Type B pancreatic cell (in vitro differentiated cells): ENCODE results near the gene HSPA1A. TPM values are rescaled to one million over a fixed set of nuclear protein-coding genes. Genes with fewer than 3 reads are reported as not detected.
A peak's percentile ranks its signal among the peaks of the same experiment; 100 is the strongest.
"Not testable (repeated sequence)": the region's sequence is repeated elsewhere in the genome, so short reads cannot be mapped to it uniquely, and the experiment has no call there.

Experiments
- DNase-seq: peaks from one replicate; pipeline ENCODE4 v3.0.0; 2021; ENCODE audit warnings: mixed read lengths; ENCODE audit not compliant: unreplicated experiment; ENCODE audit errors: extremely low spot score
- H3K27ac Mint-ChIP-seq: 2 replicates; pipeline ENCODE4 v1.8.0; 2021; ENCODE audit warnings: mild to moderate bottlenecking, mixed read lengths
- H3K27me3 Mint-ChIP-seq: 2 replicates; pipeline ENCODE4 v1.8.0; 2021; ENCODE audit warnings: mixed read lengths
- H3K36me3 Mint-ChIP-seq: 2 replicates; pipeline ENCODE4 v1.8.0; 2021; ENCODE audit warnings: mixed read lengths
- H3K4me1 Mint-ChIP-seq: one replicate; pipeline ENCODE4 v1.8.0; 2021; ENCODE audit warnings: mixed read lengths; ENCODE audit not compliant: unreplicated experiment
- H3K4me3 Mint-ChIP-seq: 2 replicates; pipeline ENCODE4 v1.8.0; 2021; ENCODE audit warnings: mild to moderate bottlenecking, mixed read lengths
- H3K9me3 Mint-ChIP-seq: 2 replicates; pipeline ENCODE4 v1.8.0; 2021; ENCODE audit warnings: mixed read lengths
- total RNA-seq: library from RNA; stranded (reverse); gene quantifications from 2 replicates; pipeline ENCODE4 v1.2.1, GENCODE V29; 2021; ENCODE audit warnings: low replicate concordance
- TF ChIP-seq, protein P1 (sequence below): fragments of 200-600 bp; sonication (generic); conservative IDR thresholded peaks from 2 replicates; pipeline ENCODE4 v1.5.0; 2021; ENCODE audit warnings: antibody characterized with exemption, mild to moderate bottlenecking

HSPA1A gene
- total RNA-seq, 1 donor from 2014 or later, result 45.7 TPM

DNA sequence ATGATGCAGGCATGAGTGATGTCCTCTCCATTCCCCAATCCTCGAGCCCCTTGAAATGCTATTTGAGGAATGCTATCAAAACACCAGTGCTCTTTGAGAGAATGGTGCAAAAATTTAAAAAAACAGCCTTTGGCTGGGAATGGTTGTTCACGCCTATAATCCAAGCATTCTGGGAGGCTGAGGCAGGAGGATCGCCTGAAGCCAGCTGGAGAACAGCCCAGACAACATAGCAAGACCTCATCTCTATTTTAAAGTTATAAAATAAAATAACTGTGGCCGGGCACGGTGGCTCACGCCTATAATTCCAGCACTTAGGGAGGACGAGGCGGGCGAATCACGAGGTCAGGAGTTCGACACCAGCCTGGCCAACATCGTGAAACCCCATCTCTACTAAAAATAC, 15.6 kb upstream of the HSPA1A start:
- TF ChIP-seq, protein P1, sequence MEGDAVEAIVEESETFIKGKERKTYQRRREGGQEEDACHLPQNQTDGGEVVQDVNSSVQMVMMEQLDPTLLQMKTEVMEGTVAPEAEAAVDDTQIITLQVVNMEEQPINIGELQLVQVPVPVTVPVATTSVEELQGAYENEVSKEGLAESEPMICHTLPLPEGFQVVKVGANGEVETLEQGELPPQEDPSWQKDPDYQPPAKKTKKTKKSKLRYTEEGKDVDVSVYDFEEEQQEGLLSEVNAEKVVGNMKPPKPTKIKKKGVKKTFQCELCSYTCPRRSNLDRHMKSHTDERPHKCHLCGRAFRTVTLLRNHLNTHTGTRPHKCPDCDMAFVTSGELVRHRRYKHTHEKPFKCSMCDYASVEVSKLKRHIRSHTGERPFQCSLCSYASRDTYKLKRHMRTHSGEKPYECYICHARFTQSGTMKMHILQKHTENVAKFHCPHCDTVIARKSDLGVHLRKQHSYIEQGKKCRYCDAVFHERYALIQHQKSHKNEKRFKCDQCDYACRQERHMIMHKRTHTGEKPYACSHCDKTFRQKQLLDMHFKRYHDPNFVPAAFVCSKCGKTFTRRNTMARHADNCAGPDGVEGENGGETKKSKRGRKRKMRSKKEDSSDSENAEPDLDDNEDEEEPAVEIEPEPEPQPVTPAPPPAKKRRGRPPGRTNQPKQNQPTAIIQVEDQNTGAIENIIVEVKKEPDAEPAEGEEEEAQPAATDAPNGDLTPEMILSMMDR, result no peak
- no peaks in the 10 kb centered on the region for H3K9me3 Mint-ChIP-seq
- H3K27ac Mint-ChIP-seq, result no peak overlapping the region
- no peak for DNase-seq
- H3K4me1 Mint-ChIP-seq, result no peaks in the 10 kb centered on the region
- H3K36me3 Mint-ChIP-seq, result peaks cover 3% of the 10 kb centered on the region
- no peaks in the 10 kb centered on the region for H3K27me3 Mint-ChIP-seq
- no peak overlapping the region for H3K4me3 Mint-ChIP-seq

GRCh38 chr6:31801031-31801927, 14.1 kb upstream of the HSPA1A start:
- H3K4me3 Mint-ChIP-seq, H3K9me3 Mint-ChIP-seq, H3K27ac Mint-ChIP-seq, H3K4me1 Mint-ChIP-seq, H3K36me3 Mint-ChIP-seq, H3K27me3 Mint-ChIP-seq, DNase-seq: not testable (repeated sequence)

DNA sequence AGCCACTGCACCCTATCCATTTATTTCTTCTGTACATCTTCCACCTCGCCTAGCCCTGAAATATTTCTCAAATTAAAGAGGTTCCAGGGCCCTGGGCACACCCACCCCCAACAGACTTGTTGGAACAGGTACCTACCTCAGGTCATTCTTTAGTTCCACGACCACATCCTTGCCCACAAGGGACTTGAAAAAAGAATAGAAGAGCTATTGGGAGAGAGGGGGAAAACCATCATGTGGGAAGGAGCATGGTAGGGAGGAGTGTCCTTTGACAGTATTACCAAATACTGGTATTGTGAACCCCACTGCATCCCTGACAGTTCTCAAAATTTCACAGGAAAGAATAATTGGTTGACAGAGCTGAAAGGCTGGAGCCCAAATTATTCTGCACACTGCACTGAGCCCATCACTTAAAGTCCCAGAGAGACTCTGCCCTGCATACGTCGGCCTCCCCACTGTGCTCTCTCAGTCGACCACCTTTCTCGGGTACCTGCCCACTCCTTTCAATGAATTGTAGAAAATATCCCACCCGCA, 9.3 kb upstream of the HSPA1A start:
- DNase-seq, result no peak
- Mint-ChIP-seq H3K4me3 (peak overlapping the region; percentile 92), H3K27me3 (no peaks in the 10 kb centered on the region), H3K4me1 (peaks cover 10% of the 10 kb centered on the region), H3K27ac (peak overlapping the region; percentile 85), H3K36me3 (peaks cover 3% of the 10 kb centered on the region), H3K9me3 (no peaks in the 10 kb centered on the region)
- TF ChIP-seq, protein P1, result no peak

DNA sequence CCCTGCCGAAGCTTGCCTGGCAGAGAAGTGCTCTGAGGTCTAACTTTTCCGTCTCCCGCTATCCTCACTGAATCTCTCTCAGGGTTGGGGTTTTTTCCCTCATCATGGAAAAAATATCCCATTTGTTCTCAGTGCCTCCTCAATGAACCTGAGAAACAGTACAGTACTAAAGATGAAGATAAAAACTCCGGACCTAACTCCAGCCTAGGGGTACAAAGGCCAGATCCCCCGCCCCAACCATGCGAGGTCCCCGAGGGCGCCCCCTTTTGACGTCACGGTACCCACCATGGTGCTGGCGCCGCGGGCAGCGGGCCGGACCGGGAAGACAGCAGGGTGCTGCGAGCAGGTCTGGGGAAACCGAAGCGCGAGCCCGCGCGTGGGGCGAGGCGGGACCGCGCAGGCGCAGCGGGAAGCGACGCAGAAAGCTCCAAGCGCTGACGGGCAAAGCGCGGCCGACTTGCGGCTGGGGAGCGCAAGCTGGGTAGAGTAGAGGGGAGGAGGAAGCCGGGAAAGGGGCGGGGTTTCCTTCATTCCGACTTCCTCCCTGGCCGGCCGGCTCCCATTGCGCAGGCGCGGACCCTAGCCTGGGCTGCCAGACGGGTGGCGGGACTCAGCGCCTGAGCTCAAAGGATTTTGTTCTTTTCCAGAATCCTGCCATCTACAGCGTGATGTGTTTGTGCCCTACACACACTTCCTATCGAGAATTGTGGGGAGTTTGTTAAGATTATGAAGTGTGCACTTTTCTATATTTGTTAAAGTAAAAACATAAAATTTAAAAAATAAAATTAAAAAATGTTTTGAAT, 8.7 kb upstream of the HSPA1A start, which contains the start of gene LSM2:
LSM2 (minus strand) TSS at position 497 of the 803 bp plus-strand sequence; CDS start at position 288, 209 bp downstream.
- DNase-seq, result peak; percentile 99
- Mint-ChIP-seq H3K36me3 (no peaks in the 10 kb centered on the region), H3K9me3 (no peaks in the 10 kb centered on the region), H3K27ac (peak within 1 kb of the TSS; percentile 85), H3K4me3 (peak within 1 kb of the TSS; percentile 92), H3K4me1 (peaks cover 10% of the 10 kb centered on the region), H3K27me3 (no peaks in the 10 kb centered on the region)
- TF ChIP-seq, protein P1, result no peak

DNA sequence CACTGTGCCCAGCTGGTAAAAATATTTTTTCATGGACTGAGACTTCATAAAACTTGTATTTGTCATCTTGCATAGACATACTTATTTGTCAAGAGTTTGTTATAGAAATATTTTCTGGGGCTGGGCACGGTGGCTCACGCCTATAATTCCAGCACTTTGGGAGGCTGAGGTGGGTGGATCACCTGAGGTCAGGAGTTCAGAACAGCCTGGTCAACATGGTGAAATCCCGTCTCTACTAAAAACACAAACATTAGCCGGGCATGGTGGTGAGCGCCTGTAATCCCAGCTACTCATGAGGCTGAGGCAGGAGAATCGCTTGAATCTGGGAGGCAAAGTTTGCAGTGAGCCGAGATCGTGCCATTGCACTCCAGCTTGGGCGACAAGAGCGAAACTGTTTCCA, 6.7 kb upstream of the HSPA1A start:
- H3K4me1 Mint-ChIP-seq, H3K27me3 Mint-ChIP-seq, H3K9me3 Mint-ChIP-seq, H3K4me3 Mint-ChIP-seq, DNase-seq, H3K36me3 Mint-ChIP-seq: not testable (repeated sequence)
- H3K27ac Mint-ChIP-seq, result peak overlapping the region; percentile 70

DNA sequence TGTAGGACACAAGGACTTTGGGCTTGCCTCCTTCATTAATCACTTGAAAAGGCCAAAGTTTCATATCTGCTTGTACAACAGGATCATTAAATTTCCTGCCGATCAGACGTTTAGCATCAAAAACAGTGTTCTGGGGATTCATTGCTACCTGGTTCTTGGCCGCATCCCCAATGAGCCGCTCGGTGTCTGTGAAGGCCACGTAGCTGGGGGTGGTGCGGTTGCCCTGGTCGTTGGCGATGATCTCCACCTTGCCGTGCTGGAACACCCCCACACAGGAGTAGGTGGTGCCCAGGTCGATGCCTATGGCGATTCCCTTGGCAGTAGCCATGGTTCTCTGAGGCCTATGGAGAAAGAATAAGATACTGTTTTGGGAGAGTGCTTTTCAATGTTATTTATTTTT, 3.7 kb upstream of the HSPA1A start:
- H3K27me3 Mint-ChIP-seq, result no peaks in the 10 kb centered on the region
- H3K4me1 Mint-ChIP-seq, result no peaks in the 10 kb centered on the region
- TF ChIP-seq, protein P1, result no peak
- no peak for DNase-seq
- H3K9me3 Mint-ChIP-seq, result no peaks in the 10 kb centered on the region
- no peak overlapping the region for H3K4me3 Mint-ChIP-seq
- H3K36me3 Mint-ChIP-seq, result no peaks in the 10 kb centered on the region
- no peak overlapping the region for H3K27ac Mint-ChIP-seq
